Stimulated activated CD8-positive, alpha-beta memory T cell treated with anti-CD3 and anti-CD28 coated beads, Interleukin-7, amount 100 ng/mL, for 1 hour (primary cell): ENCODE data around the gene SPCS3.
"Not testable (repeated sequence)": the region's sequence is repeated elsewhere in the genome, so short reads cannot be mapped to it uniquely, and the experiment has no call there.

Source experiments
- DNase-seq, 2 donors: peaks; one replicate each; pipeline ENCODE4 v3.0.0-alpha.2; 2020; ENCODE audit warnings: low read depth in 2 of 2

The SPCS3 gene

DNA sequence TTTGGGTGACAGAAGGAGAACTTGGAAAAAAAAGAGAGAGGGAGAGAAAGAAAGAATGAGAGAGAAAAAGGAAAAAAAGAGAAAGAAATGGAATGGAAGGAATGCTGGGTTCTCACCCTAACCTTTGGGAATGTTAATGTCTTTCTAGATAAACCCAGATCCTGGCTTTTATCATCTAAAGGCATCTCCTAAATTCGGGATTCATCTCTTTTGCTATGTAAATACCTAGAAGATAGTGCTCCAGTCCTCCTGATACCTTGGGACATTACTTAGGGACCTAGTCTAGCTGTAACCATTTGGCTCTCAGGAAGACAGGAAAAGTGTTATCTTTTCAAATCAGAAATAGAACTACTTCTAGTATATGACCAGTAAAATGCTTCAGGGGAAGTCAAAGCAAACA lies 15.8 kb upstream of the SPCS3 start:
- DNase-seq, result no peak

DNA sequence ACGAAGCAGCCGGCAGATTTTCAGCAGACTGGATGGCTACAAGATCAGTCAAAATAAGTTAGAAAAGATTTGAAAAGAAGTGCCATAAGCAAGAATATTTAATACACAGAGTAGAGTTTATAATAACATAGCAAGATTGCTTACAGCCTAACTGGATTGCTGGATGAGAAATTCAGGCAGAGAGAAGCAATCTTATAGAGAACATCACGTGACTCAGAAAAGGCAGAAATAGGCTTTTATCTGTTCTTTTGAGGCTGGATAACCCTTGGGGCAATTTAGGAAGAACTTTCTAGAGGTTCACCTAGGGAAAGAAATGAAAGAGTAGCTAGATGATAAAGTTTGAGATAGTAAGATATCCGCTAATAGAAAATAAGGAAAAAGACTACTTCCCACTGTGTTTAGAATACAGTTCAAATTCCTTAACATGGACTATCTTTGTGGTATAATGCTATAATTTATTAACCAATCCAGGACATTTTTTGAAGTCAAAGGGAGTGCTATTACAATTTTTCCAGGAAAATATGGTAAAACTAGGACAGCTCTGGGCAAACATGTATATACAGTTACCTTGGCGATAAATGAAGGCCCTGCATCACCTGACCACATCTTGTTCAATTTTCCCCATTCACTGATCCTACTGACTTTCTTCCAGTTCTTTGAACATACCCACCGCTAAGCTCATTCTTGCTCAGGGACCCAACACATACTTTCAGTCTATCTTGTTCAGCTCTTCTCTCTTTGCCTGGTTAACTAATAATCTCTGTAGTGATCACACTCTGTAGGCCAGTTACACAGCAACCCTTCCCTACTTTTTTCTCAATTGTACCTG lies 12.7 kb upstream of the SPCS3 start:
- no peak for DNase-seq

DNA sequence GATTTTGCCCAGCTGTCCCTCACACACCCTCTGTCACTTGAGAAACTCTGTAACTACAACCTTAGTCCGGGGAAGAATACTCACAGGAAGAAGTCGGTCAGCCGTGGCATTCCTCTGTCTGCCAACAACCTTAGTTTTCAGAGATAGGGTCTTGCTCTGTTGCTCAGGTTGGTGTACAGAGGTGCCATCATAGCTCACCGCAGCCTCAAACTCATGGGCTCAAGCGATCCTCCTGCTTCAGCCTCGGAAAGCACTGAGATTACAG lies 12.2 kb upstream of the SPCS3 start:
- DNase-seq, result no peak

DNA sequence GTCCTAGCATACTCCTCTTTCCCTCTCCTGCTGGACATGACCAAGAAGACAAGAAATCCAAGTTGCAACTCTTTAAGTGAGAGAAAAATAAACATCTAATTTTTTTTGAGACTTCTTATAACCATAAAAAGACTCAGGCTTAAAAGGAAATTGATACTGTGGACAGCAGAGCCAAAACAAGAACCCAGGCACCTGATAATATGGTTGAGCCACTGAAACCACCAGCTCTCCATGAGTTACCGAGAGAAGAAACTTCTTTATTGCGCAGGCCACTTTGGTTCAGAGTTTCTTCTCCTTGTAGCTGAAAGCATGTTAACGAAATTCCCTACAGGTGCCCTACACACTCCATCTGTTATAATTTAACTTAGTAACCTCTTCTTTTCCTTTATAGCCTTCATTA lies 11.3 kb upstream of the SPCS3 start:
- no peak for DNase-seq

DNA sequence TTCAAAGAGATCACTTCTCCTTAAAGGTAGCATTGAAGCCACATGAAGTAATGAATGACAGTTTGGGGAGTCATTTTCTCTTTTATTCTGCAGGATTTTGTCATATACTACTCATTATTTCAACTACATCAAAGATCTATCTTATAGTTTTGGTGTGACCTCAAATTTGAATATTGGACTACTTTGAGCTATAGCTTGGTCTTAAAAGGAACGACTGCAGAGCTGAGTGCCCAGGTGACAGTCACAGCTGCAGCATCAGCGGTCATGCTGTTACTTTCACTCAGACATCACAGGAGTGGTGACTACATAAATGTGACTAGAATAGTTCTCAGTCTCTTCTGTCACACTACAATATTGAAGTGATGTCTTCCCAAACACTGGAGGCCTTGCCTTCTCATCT lies 10.7 kb upstream of the SPCS3 start:
- DNase-seq, result no peak

DNA sequence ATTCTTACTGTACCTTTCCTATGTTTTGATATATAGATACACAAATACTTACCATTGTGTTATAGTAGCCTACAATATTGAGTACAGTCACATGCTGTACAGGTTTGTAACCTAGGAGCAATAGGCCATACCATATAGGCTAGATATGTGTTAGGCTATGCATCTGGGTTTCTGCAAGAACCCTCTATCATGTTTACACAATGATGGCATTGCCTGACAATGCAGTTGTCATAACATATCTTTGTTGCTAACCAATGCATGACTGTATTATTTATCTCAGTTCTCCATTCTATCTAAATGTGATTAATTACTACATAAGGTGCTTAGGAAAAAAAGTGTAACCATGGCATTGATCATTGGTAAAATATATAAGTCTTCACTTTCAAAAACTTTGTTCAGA lies 10.0 kb upstream of the SPCS3 start:
- DNase-seq, result no peak

DNA sequence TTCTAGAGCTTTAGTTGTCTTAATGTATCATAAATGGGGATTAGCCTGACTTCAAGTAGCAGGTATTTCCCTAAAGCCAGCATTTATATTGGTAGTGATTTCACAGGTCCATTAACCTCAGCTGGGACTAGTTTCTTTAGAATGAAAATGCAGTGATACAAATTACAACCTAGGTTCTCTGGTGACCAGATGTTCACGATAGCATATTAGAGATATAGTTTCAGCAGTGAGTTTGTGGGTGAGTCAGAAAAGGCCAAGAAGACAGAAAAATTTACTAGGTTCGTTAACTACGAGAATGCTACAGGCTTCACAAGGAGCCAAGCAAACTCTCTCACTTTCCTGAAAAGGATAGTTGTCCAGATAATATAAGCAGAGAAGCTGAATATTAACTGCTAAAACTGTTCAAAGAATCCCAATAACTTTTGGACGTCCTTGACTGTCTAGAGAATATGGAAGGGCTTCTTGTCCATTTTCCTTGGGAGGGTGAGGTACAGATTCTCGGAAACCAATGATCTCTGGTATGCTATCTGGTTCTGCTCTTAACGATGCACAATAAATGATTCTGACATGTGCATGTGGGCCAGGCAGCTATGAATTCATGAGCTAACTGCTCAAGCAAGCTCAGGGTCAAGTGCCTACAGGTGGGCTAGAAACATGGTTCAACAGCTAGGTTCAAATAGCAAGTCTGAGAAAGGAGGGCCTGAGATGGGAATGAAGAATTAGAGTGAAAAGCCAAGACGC lies 6.0 kb upstream of the SPCS3 start:
- DNase-seq, result no peak

DNA sequence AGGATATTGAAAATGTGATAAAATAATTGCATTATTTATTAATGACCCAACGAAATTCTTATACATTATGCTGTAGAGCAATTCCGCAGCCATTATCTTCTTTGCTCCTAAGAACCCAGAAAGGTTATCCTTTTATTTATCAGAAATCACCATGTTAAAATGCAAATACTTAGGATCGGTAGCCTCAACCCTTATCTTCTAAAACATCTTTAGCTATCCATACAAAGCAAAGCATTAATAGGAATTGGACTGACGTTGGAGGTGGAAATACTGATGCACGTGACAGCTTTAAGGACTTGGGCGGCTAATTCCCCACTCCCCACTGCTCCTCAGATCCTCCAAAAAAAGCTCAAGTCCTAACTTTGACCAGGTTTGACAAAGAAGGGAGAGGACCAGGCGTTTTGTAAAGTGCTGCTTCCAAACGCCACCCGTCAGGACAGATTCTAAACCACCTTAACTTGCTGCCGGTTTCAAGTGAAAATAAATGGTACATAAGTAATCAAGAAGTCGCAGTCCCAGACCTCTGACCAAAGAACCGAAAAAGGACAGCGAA lies 539 bp upstream of the SPCS3 start:
- no peak for DNase-seq

DNA sequence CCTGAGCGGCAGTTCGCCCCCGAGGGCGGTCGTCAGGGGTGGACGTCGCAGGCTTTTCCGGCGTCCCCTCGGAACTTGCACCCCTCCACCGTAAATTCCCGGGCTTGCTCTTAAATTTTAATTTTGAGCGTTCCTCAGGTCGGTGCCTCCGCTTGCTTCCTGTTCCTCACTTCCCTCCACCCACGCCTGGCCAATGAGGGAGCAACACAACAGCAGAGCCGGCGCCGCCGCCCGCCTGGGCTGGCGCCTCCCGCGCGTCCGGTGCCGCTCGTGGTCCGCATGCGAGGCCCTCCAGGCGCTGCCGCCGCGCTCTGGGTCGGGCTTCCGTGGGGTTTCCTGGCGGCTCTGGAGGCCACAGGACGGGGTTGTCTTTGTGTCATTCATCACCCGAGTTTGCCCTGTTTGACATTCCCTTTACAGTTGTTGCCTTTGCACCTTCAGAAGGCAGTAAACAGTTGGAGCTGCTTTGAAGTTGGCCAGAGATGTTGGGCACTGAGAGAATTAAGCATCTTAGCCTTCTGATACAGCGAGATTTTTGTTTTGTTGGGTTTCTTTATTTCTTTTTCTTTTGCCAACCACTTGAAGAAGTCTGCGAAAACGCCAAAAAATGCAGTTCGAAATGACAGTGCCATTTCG lies 692 bp downstream of the SPCS3 start:
- DNase-seq, result peak; percentile 67 to 70

DNA sequence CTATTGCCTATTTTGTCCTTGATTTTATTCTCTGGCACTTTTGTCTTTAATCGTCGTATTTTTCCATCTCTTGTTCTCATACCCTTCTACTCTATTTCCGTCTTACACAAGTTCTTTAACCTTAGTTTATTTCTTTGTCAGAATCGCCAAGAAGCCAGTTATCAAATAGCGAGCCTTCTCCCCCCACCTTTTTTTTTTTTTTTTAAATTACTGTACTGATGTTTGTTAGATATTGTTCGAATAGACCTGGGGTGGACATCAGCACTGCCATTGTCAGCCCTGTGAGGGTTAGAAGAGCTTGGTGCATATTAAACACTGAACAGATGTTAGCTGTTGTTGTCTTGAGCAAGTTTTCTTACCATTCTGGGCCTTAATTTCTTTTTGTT lies 1.2 kb downstream of the SPCS3 start:
- DNase-seq, result no peak

DNA sequence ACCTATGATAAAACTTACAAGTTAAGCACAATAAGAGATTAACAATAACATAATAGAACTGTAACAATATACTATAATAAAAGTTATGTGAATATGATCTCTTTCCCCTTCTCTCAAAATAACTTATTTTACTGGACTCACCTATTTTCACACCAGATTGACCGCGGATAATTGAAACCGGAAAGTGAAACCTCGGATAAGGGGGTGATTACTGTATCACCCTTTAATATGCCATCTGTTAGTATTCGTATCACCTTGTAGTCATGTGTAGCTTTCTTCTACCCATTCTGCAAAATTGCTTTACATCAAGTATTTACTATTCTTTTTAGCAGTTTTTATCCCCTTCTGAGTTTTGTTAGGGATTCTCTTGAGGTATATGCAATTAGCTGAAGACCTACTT lies 1.8 kb downstream of the SPCS3 start:
- no peak for DNase-seq

DNA sequence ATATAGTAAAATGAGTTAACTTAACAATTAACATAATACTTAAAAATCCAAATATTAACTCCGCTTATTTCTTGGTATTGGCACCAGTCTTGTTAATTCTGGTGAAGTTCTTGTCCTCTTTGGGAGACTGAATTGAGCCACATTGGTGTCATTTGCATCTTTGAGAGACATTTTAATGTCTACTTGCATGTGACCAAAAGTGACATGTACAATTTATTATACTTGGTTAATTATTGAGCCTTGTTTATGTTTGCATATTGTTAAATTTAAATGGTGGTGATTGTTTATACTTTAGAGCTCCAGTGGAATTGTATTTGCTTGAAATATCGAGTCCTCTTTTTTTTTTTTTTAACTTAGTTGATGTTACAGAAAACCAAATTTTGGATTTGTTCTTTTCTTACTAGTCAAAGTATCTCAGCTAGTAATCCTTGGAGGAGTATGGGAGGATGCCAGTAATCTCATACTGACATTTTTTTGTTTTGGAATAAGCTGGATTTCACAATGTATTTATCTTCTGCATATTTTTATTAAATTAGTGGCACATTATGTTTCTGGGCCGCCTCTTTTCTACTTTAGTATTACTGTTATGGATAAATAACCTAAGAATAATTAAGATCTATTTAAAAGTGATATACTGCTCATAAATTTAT lies 3.9 kb downstream of the SPCS3 start:
- no peak for DNase-seq

DNA sequence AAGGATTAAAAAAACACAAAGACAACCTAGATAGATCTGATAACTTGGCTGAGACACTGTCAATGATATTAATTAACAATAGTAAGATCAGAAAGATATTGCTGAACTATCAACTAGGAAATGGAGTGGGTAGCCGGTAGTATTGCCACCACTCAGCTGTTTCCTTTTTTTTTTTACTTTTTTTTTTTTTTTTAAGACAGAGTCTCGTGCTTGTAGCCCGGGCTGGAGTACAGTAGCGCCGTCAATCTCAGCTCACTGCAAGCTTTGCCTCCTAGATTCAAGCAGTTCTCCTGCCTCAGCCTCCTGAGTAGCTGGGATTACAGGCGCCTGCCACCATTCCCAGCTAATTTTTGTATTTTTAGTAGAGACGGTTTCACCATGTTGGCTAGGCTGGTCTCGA lies 5.1 kb downstream of the SPCS3 start:
- DNase-seq, result not testable (repeated sequence)

DNA sequence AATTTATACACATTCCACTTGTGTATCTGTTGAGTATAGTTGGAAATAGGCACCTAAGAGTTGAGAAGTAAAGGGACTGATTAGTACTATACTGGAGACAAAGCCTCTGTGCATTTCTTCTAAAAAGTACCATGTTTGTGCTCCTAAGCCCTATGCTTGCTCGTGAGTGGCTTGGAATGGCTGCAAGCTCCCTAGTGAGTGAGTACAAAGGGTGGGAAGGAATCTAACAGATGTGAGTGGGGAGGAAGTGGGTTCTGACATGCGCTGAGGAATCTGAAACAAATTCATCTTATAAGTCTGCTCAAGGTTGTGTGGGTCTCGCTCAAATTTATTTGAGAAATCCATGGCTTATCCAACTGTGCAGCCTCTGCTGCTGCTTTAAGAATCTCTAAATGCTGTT lies 13.3 kb downstream of the SPCS3 start:
- no peak for DNase-seq

DNA sequence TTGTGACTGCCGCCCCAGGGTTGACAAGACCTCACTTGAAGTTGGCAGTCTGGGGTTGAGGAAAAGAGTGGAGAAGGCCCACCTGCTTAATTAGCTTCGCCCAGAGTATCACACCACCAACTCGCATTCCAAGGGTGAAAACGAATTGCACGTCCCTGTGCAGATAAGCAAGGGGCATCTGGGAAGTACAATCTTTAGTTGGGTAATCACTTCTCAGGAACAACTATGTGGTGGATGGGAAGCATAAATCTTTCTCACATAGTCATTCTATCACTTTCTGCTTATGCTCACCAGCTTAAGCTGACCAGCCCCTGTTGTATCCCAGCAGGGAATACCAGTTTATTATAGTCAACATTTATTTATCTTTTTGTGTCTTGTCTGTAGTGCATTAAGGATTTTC lies 14.3 kb downstream of the SPCS3 start:
- DNase-seq, result no peak

DNA sequence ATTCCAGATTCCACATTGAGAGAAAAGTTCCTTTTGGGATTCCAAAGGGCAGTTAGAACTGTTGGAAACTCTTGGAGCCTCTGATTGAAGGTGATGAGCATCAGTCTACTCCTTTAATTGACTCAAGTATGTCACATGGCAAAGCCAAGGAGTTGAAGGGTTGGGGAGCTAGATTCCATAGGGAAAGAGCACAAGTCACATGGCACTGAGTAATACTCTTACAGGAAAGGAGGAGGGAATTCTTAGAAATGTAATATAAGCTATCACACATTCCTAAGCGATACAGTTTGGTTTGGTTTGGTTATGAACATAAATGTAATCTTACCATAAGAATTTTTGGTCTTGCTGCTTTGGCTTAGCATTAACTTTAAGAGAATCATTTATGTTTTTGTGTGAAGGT lies 15.7 kb downstream of the SPCS3 start:
- DNase-seq, result no peak

DNA sequence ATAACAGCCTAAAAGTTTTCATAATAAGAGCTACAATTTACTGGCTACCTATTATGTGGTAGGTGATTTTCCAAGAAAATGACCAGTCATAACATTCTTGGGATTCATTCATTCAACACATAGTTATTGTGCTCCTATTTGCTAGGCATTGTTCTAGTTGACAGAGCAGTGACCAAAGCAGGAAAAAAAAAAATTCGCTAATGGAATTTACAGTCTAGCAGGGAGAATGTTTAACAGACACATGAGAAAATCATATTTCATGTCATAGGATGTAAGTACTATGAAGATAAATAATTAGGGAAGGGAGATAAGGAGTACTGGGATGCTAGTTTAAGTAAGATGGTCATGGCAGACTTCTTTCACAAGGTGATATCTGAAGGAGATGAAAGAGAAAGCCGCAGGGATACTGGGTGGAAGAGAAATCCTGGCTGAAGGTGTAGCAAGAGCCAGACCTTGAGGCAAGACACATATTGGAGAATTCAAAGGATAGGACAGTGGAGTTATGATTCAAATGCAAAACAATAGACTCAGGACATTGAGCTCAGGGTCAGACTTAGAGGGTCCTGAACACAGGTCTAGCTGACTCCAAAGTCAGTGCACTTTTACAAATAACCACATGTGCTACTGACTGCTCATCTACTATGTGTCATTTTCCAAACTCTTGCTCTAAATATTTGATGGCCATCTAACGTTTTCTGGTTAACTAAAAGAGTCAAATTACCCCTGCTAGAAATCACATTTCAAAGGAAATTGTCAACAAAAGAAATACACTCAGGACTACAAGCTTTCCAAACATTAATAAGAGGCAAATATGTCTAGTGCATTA lies 20.4 kb downstream of the SPCS3 start:
- no peak for DNase-seq

DNA sequence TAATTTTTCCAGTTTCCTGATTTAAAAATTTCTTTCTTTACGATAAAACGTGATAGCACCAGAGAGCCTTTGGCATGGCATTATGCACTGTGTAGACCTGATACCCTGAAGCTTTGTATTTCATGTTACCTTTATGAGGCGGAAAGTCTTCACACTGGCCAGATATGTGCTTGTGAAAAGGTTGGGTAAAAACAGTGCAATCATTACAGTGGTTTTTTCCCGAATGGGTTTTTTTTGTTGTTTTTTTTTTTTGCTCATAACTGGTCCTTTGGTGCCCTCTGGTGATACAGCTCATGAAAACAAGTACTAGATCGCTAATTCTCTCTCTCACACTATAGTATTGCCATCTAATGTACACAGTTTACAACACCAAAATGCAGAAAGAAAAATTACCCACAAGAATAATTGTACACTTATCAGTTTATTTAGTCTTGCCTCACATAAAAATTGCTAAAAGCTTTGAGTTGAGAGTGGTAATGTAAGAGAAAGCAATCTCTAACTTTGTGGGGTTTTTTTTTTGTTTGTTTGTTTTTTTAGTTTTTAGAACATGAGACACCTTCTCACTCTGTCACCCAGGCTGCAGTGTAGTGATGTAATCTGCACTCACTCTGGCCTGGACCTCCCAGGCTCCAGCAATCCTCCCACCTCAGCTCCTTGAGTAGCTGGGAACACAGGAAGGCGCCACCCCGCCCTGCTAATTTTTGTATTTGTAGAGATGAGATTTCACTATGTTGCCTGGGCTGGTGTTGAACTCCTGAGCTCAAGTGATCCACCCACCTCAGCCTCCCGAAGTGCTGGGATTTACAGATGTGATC lies 21.3 kb downstream of the SPCS3 start:
- no peak for DNase-seq

DNA sequence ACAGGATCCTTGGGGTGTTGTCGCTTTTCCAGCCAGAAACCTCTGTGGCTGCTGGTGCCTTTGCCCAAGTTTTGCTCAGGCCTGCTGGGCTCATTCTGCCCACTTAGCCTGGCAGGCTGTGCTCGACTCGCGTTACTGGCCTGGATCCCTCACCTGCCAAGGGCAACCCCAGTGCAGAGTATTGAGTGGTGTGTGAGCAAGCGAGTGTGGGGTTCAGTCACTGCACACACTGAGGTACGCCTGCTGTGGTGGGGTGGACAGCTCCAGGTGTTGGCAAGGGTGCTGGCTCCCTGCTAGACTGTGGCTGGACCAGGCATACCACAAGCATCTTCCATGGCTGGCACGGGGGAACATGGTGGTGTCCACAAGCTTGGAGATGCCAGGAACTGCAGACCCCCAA lies 22.6 kb downstream of the SPCS3 start:
- no peak for DNase-seq

DNA sequence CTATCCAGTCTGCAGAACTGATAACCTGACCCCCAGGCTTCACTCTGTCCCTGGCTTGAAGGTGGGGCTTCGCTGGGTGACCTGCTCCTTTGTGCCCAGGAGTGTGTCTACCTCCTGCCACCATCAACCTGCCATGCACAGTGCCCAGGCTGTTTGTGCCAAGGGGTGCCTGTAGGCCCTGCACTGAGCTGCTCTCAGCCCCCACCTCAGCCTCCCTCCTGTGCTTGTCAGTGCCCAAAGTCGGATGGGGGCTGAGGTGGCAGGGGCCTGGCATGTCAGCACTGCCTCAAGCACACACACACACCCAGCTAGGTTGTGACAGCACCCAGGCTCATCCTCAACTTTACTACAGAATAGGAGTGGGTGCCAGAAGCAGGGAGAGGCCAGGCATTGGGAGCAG lies 23.5 kb downstream of the SPCS3 start:
- DNase-seq, result no peak

DNA sequence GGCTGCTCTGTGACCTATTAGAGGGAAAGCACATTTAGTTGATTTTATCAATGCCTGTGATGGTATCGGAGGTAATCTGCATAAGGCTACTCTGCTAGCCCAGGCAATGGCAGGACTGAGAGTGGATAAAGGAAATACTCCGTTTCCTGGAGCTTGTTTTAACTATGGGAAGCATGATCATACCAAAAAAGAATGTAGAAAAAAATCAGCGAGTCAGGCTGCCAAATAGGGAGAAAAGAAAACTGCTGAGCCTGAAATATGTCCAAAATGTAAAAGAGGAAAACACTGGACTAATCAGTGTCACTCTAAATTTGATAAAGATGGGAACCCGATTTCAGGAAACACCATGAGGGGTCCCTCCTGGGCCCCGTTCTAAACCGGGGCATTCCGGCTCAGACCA lies 25.6 kb downstream of the SPCS3 start:
- not testable (repeated sequence) for DNase-seq
